Endothelial cell of umbilical vein (primary cell): ENCODE results near the gene CATSPER3. TPM values are rescaled to one million over a fixed set of nuclear protein-coding genes. Genes with fewer than 3 reads are reported as not detected.

Experiments
- BruUV-seq: library from RNA; stranded (reverse); fragments of 400-500 nt; replicated peaks from 2 replicates; lab custom pipeline; 2021; lab: Mats Ljungman, UMichigan
- CTCF ChIA-PET: fragments of 300-600, 350-600 bp; sonication (Branson Sonifier 250); formaldehyde crosslinking; loops from one replicate; lab custom pipeline; 2021; ENCODE audit warnings: antibody characterized with exemption, inconsistent platforms; lab: Charles Lee
- POLR2A ChIA-PET: fragments of 300-600, 350-600 bp; sonication (Branson Sonifier 250); formaldehyde crosslinking; loops from one replicate; lab custom pipeline; 2021; ENCODE audit warnings: antibody characterized with exemption, inconsistent platforms; lab: Charles Lee
- DNase-seq: peaks from one replicate; pipeline ENCODE4 v3.0.0-alpha.2; 2011; ENCODE audit warnings: low read depth, low spot score
- FAIRE-seq: peaks from 2 replicates; lab custom pipeline; 2011; peaks lifted over from hg19 to GRCh38; lab: Jason Lieb, UNC
- H2AFZ ChIP-seq: 2 replicates; pipeline ENCODE4 v1.6.0; 2012; ENCODE audit warnings: low read depth, low read length, control low read depth, inconsistent platforms
- H3K27ac ChIP-seq: 2 replicates; pipeline ENCODE4 v1.5.1; 2011; ENCODE audit warnings: low read depth, mild to moderate bottlenecking, control low read depth, low read length, moderate library complexity; ENCODE audit not compliant: insufficient read depth
- H3K27me3 ChIP-seq, 2 experiments: 2 replicates each; pipeline versions ENCODE4 v1.6.0 to v1.6.1; 2011; ENCODE audit warnings: low read length in 2 of 2, mixed read lengths in 1 of 2; ENCODE audit not compliant: control insufficient read depth in 2 of 2, insufficient read depth in 2 of 2
- H3K36me3 ChIP-seq, 2 experiments: 2 replicates in 1 of 2; 3 replicates in 1 of 2; pipeline ENCODE4 v1.5.1; 2011; ENCODE audit warnings: low read length in 2 of 2, mild to moderate bottlenecking in 1 of 2, moderate library complexity in 1 of 2; ENCODE audit not compliant: control insufficient read depth in 2 of 2, insufficient read depth in 2 of 2; ENCODE audit errors: extremely low read depth in 1 of 2
- H3K4me1 ChIP-seq: 3 replicates; pipeline ENCODE4 v1.5.1; 2011; ENCODE audit warnings: mild to moderate bottlenecking, low read length; ENCODE audit not compliant: control insufficient read depth, insufficient read depth; ENCODE audit errors: extremely low read depth
- H3K4me2 ChIP-seq: 2 replicates; pipeline ENCODE4 v1.6.1; 2011; ENCODE audit warnings: low read length, control low read depth, mixed read lengths; ENCODE audit not compliant: insufficient read depth
- H3K4me3 ChIP-seq, 3 experiments: fragments of 200-600 bp in 1 of 3; sonication (generic), shearing (Covaris generic) in 1 of 3; replicated peaks in 1 of 3; 2 replicates each; pipeline ENCODE4 v1.5.1; 2011 to 2016; ENCODE audit warnings: control low read depth in 3 of 3, low read length in 3 of 3, mild to moderate bottlenecking in 2 of 3, inconsistent platforms in 1 of 3, low read depth in 1 of 3, moderate library complexity in 1 of 3; ENCODE audit not compliant: insufficient read depth in 1 of 3
- H3K79me2 ChIP-seq: 2 replicates; pipeline ENCODE4 v1.6.0; 2012; ENCODE audit warnings: low read length, inconsistent platforms; ENCODE audit not compliant: control insufficient read depth, insufficient read depth
- H3K9ac ChIP-seq: replicated peaks from 2 replicates; pipeline ENCODE3; 2011; ENCODE audit warnings: low read length, control low read depth; ENCODE audit not compliant: insufficient read depth; ENCODE audit errors: extremely low read depth
- H3K9me1 ChIP-seq: replicated peaks from 3 replicates; pipeline ENCODE4 v1.6.0; 2011; ENCODE audit warnings: mild to moderate bottlenecking, low read length; ENCODE audit not compliant: control insufficient read depth, insufficient read depth; ENCODE audit errors: extremely low read depth
- H3K9me3 ChIP-seq: replicated peaks from 2 replicates; pipeline ENCODE4 v1.5.1; 2012; ENCODE audit warnings: low read length, inconsistent platforms; ENCODE audit not compliant: control insufficient read depth, insufficient read depth
- H4K20me1 ChIP-seq: replicated peaks from 2 replicates; pipeline ENCODE3; 2011; ENCODE audit warnings: mild to moderate bottlenecking, low read length; ENCODE audit not compliant: control insufficient read depth, insufficient read depth; ENCODE audit errors: extremely low read depth
- CTCF ChIP-seq, 2 donors: IDR thresholded peaks; 1 replicate in 1 of 2; 2 replicates in 1 of 2; pipeline ENCODE4 v1.5.1; 2011; ENCODE audit warnings: low read length in 2 of 2, mild to moderate bottlenecking in 2 of 2, moderate library complexity in 2 of 2, control low read depth in 1 of 2, inconsistent platforms in 1 of 2, low read depth in 1 of 2; ENCODE audit not compliant: insufficient read depth in 1 of 2; ENCODE audit errors: extremely low read depth in 1 of 2
- EZH2 ChIP-seq: IDR thresholded peaks from 2 replicates; pipeline ENCODE4 v1.6.1; 2012; ENCODE audit warnings: borderline replicate concordance, low read depth, mild to moderate bottlenecking, moderate library complexity, low read length, inconsistent platforms; ENCODE audit not compliant: severe bottlenecking
- FOS ChIP-seq: IDR thresholded peaks from 2 replicates; pipeline ENCODE4 v1.6.1; 2011; ENCODE audit warnings: mild to moderate bottlenecking, low read length, moderate library complexity, borderline replicate concordance; ENCODE audit not compliant: insufficient read depth
- POLR2AphosphoS5 ChIP-seq: IDR thresholded peaks from 2 replicates; pipeline ENCODE4 v1.6.1; 2012; ENCODE audit warnings: low read depth, mild to moderate bottlenecking, control low read depth, low read length, moderate library complexity; ENCODE audit not compliant: insufficient read depth
- dilution Hi-C: fragments of 300-500 bp; cut with MboI; formaldehyde crosslinking; loops from one replicate; pipeline ENCODE4 v1.15.0; 2019; ENCODE audit warnings: low sequenced_read_pairs; ENCODE audit not compliant: extremely low pct_ligation_motif_present
- intact Hi-C: fragments of 100-400 bp; cut with micrococcal nuclease; formaldehyde crosslinking; loops from one replicate; pipeline ENCODE4 v1.10.0; 2022
- polyA plus RNA-seq, 4 experiments: library from polyadenylated mRNA; depleted of rRNA in 3 of 4; stranded (reverse) in 3 of 4; unstranded in 1 of 4; fragments of >200 nt; gene quantifications; 2 replicates each; pipeline versions ENCODE4 v1.2.1 to v1.2.3, GENCODE V29; 2011 to 2012; ENCODE audit warnings: missing spikeins in 1 of 4
- total RNA-seq: library from RNA; stranded (reverse); gene quantifications from 2 replicates; pipeline ENCODE4 v1.2.3, GENCODE V29; 2021
- TF ChIP-seq, protein P1 (sequence below): IDR thresholded peaks from 2 replicates; pipeline ENCODE4 v1.6.1; 2011; ENCODE audit not compliant: insufficient read depth, insufficient read length

Gene CATSPER3
- total and polyA plus RNA-seq, 2 donors (not counting 3 experiments of a cell fraction or from before 2014, with no cell fraction given): 0.43 to 0.71 TPM

DNA sequence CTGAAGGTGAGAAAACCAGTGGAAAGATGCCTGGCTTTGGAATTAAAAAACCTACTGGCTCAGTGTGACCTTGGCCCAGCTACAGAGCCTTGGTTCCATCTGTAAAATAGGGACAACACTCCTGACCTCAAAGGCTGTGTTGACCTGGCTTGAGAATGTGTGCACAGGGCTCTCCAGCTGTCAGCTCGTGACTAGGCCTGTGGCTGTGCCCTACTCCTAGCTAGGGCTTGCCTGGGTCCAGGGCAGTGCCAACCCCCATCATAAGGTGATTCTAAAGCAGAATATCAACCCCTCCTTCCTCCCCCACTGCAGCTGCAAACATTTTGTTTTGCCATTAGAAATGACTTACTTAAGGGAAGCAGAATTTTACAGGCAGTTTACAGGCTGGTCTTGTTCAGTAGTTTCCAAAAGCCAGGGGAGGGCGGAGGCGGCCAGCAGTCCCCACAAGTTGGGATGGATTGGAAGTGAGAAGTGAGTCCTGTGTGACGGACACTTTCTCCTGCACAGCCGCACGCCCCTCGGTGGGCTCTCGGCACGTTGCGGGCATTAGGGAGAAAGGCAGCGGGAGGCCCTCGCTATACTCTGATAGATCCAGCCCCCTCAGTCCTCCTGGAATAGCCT lies 59.0 kb downstream of the CATSPER3 start:
- no peak overlapping the region for H3K27ac ChIP-seq
- H3K27me3 ChIP-seq: peaks cover 51 to 63% of the 10 kb centered on the region in 2 experiments
- H3K4me3 ChIP-seq: no peak overlapping the region
- ChIA-PET CTCF (no interaction called here), POLR2A (no interaction called here)
- dilution Hi-C loops (no loop called here), intact Hi-C loops (loop anchor here (5.0 kb wide), 1 partner anchor 166 kb away; no protein-coding TSS in a partner anchor)
- DNase-seq (no peak), FAIRE-seq (no peak)
- no peaks in the 10 kb centered on the region for H3K79me2 ChIP-seq
- no peak overlapping the region for H3K9ac ChIP-seq
- no peaks in the 10 kb centered on the region for H3K4me1 ChIP-seq
- no TSS peak for BruUV-seq
- no peaks in the 10 kb centered on the region for H3K36me3 ChIP-seq
- H2AFZ ChIP-seq: no peak overlapping the region
- TF ChIP-seq, protein P1, sequence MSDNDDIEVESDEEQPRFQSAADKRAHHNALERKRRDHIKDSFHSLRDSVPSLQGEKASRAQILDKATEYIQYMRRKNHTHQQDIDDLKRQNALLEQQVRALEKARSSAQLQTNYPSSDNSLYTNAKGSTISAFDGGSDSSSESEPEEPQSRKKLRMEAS: no peak
- TF ChIP-seq POLR2AphosphoS5 (no peak), EZH2 (no peak), CTCF (IDR thresholded peaks at IDR 0.05; ENCODE audit: extremely low read depth in 1 of 2, insufficient read depth in 1 of 2, low read depth in 1 of 2, low read length in 2 of 2) (no peak), FOS (no peak)
- H3K4me2 ChIP-seq: no peak overlapping the region
- no peaks in the 10 kb centered on the region for H3K9me1 ChIP-seq
- no peaks in the 10 kb centered on the region for H3K9me3 ChIP-seq
- no peaks in the 10 kb centered on the region for H4K20me1 ChIP-seq
